HCT116 (cell line): ENCODE data around the gene FERMT1. TPM values are rescaled to one million over a fixed set of nuclear protein-coding genes. Genes with fewer than 3 reads are reported as not detected.

ENCODE experiments used
- total RNA-seq: library from RNA; stranded (reverse); gene quantifications from one replicate; pipeline ENCODE4 v1.2.1, GENCODE V29; 2021; ENCODE audit not compliant: unreplicated experiment

The FERMT1 gene
- total RNA-seq, 1 experiment from 2014 or later = 34.9 TPM

Other genes with a start within 250 kb of the FERMT1 start
- gene CHGB, start 211.5 kb downstream of the FERMT1 start, total RNA-seq = 0.25 TPM
- 13.2 TPM for gene TRMT6, start 172.5 kb downstream of the FERMT1 start, total RNA-seq
- 21.9 TPM for gene MCM8, start 172.4 kb downstream of the FERMT1 start, total RNA-seq
- 36.7 TPM for gene CRLS1, start 116.9 kb downstream of the FERMT1 start, total RNA-seq
- gene LRRN4, start 69.0 kb downstream of the FERMT1 start, total RNA-seq = 0.10 TPM